G401.6 (cell line): ENCODE measurements around the gene NEURL1B.
"Not testable (repeated sequence)": the region's sequence is repeated elsewhere in the genome, so short reads cannot be mapped to it uniquely, and the experiment has no call there.

Experiments used
- FAIRE-seq: peaks from 2 replicates; lab custom pipeline; 2012; peaks lifted over from hg19 to GRCh38; lab: Jason Lieb, UNC

Gene NEURL1B

DNA sequence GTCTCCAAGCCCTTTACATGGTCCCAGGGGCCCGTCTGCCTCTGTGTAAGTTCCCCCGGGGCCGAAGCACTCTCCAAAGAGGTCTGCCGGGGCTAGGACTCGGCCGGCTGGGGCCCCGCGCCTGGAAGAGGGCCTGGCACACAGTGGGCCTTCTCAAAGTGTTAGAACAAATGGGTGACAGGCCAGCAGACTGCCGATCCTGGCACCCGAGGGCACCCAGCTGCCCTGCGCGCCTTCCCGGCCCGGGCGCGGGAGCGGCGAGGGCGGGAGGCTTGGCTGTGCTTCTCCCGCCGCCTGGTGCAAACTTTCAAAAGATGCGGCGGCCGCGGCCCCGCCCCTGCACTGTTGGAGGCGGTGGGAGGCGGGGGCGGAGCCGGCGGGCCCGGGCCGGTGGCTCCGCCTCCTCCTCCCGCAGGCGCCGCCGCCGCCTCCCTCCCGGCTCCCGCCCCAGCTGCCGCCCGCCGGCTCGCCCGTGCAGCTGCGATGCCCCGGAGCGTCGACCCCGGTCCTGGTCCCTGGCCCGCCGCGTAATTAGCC lies at the start of gene NEURL1B:
NEURL1B (plus strand) TSS at position 442 of the 537 bp plus-strand sequence. CDS start 144 bp downstream, outside the sequence.
- no peak for FAIRE-seq

GRCh38 chr5:172591636-172592035 lies 49.4 kb upstream of the NEURL1B start:
- no peak for FAIRE-seq

DNA sequence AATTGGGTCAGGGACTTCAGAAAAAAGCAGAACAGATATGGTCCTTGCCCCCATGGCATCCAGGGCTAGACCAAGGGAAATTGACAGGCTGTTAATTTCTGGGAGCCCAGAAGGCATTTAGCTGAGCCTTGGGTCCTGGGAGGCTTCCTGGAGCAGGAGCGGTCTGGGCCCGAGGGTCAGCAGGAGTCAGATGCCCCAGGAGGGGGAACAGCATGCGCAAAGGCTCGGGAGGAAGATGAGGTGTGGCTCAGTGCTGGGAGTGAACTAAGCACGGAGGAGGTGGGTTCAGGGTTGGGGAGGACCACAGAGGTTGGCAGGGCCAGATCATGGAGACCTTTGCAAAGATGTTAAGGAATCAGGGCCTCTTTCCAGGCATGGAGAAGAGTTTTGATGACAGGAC lies 48.2 kb upstream of the NEURL1B start:
- FAIRE-seq = no peak

DNA sequence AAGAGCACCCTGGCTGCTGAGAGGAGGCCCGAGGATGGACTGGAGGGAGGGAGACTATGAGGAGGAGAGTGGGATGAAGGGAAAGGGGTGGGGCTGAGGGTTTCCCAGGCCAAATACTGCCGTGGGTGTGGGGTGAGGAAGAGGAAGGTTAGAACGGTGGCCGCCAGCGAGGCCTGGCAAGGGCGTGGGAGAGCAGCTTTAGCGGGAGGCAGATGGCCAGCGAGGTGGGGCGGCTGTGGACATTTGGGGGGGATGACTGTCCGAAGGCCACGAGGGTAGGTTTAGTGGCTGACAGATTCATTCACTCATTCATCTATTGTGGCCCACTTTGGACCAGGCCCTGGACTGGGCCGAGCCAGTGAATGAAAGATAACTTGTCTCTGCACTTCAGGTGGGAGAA lies 47.8 kb upstream of the NEURL1B start:
- FAIRE-seq = no peak

DNA sequence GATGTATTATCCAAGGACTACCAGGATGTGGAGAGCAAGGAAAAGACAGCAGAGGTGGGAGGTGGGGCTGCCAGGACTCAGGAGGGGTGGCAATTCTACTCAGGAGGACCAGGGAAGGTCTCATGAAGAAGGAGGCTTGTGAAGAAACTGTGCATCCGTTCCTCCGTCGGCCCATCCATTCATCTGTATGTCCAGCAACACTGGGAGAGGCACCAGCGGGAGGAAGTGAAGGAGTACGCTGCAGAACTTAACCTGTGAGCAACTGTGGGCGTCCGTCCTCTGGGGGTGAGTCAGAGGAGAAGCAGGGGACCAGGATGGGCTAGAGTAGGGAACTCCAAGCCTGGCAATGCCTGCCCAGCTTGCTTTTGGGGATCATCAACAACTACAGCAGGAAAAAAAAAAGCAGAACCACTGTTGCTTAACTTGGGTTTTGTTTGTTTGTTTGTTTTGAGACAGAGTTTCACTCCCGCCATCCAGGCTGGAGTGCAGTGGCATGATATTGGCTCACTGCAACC lies 47.3 kb upstream of the NEURL1B start:
- no peak for FAIRE-seq

DNA sequence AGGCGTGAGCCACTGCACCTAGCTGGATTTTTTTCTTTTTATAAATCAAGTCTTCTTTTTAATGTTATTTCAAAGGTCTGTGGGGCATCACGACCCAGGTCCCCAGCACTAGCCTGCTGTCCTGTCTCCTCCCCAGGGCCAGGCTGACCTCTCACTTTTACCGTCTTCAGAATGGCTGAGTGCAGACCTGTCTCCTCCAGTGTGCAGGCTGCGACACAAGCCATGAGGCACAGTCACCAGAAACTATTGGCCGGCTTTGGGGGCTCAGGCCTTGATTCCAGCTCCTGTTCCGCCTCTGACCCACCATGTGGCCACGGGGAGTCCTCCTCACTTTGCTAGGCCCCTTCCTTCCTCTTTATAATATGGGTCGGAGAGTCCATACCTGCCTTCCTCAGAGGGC lies 46.6 kb upstream of the NEURL1B start:
- no peak for FAIRE-seq

GRCh38 chr5:172594867-172595466 lies 46.1 kb upstream of the NEURL1B start:
- no peak for FAIRE-seq

GRCh38 chr5:172595596-172596455 lies 45.2 kb upstream of the NEURL1B start:
- no peak for FAIRE-seq

GRCh38 chr5:172596638-172597231 lies 44.3 kb upstream of the NEURL1B start:
- FAIRE-seq = no peak

- no peak for FAIRE-seq
These were observed 43.3 kb upstream of the NEURL1B start for GRCh38 chr5:172597755-172598155.

DNA sequence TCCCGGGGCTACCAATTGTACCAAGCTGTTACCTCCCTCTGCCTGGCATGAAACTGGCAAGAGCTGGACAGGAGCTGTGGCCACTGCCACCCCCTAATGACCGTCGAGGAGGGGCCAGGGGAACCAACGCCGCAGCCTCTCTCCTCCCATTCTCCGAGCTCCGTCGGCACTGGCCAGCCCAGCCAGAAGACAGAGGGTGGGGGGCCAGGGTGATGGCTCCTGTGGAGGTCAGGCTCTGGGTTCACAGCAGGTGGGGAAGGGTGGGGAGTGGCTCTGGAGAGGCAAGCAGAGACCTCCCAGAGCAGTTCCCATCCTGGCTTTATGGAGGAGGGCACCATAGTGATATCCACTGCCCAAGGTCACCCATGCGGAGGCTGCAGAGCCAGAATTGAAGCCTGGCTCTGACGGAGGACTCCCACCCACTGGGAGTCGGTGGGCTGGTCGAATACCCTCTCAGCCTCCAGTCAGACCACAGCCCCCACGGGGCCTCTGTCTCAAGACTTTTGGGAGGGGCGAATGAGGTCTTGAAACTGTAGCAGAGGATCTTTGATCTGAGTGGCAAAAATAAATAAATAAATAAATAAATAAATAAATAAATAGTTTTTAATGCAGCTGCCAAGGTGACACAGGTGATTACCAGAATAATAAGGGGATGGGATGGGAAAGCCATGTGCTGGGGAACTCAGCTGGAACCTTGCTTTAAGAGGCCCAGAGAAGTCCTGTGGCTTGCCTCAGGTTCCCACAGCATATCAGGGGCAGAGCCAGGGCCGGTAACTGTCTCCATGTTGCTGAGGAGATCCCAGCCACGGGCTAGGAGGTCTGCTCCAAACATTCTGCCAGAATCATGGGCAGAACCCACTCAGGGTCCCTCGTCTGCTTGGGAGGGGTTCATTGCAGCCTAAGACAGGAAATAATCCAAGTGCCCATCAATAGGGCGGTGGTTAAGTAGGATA lies 42.5 kb upstream of the NEURL1B start:
- FAIRE-seq = no peak

- FAIRE-seq = no peak
These were observed 41.9 kb upstream of the NEURL1B start for GRCh38 chr5:172599204-172599567.

- FAIRE-seq = no peak
These were observed 40.5 kb upstream of the NEURL1B start for GRCh38 chr5:172600571-172600970.

- not testable (repeated sequence) for FAIRE-seq
These were observed 39.5 kb upstream of the NEURL1B start for GRCh38 chr5:172601576-172601975.

DNA sequence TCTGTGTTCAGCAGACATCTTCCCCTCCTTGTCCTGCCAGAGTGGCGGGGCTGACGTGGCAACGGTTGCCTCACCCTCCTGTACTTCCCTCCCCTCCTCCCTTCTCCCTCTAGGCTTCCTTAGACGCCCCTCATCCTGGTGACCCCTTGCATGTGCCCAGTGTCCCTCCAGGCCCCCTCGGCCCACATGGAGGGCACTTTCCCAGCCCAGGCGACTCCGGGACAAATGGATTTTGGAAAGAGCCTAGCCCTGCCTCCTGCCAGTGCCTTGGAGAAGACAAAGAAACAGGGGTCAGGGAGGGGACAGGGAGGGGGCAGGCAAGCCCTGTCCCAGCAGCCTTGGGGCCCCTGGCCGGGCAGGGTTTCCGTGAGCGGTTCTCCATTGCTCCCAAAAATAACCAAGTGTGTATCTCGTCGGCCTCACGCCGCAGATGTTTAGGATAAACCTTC lies 38.3 kb upstream of the NEURL1B start:
- FAIRE-seq = no peak

DNA sequence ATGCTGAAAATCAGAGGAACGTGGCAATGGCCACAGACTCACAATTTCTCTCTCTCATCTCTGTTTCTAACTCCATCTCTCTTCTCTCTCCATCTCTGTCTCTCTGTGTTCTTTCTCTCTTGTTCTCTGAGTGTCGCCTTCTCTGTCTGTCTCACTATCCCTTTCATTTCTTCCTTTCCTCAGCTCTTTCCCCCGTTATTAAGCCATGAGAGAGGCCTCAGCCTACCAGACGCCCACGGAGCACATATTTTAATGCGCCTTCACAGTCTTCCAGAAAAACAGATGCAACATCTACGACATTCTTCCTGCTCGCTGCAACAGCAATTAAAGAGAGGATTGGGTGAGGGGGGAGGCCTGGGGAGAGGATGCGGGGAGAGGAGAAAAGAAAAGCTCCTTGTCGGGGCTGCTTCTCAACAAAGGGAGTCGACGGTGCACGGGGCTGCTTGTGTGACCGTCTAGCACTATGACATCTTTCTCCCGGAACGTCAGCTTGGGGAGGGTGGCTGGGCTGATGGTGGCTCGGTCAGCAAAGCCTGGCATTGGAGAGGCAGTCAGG lies 37.7 kb upstream of the NEURL1B start:
- no peak for FAIRE-seq

- FAIRE-seq = no peak
These were observed 35.6 kb upstream of the NEURL1B start for GRCh38 chr5:172605466-172605865.

DNA sequence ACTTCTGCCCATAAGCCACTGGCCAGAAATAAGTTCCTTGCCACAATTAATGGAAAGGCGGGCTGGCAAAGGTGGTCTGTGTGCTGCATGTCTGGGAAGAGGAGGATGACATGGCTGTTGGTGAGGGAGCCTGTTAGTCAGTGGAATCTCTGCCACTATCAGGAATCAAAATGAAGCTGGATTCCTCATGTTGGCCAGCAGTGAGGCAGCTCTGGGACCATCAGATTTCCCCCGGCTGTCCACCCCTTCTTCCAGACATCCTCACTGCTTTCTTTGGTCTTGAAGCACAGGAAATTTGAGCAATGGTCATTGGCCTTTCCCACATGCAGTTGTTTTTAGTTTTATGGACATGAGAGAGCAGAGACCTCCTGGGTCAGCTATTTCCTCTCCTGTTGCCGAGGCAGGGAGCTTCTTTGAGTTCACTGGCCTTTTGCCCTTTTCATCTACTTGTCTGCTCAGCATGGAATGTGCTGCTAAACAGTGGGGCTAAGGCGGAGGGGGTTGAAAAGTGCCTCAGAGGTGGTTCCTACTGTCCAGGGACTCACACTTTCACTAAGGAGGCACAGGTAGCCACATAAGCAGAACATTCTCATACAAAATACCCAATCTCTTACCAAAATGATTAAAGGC lies 34.8 kb upstream of the NEURL1B start:
- FAIRE-seq = no peak

GRCh38 chr5:172607213-172607793 lies 33.8 kb upstream of the NEURL1B start:
- FAIRE-seq = no peak

DNA sequence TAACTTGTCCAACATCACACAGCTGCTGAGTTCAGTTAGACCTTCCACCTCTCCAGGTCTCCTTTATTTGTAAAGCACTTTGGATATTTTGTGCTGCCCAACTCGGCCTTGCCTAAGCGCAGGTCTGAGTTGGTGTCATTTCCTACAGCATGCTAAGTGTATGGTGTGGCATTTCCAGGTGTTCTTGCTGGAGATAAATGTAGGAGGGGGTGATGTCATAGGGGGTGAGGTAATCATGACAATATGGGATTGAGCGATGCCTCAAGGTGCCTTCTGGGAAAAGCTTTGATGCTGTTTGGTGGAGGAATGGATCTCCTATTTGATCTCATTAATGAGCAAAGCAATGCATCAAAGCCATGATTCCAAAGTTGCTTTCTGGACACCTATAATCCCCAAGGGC lies 32.3 kb upstream of the NEURL1B start:
- FAIRE-seq = no peak

DNA sequence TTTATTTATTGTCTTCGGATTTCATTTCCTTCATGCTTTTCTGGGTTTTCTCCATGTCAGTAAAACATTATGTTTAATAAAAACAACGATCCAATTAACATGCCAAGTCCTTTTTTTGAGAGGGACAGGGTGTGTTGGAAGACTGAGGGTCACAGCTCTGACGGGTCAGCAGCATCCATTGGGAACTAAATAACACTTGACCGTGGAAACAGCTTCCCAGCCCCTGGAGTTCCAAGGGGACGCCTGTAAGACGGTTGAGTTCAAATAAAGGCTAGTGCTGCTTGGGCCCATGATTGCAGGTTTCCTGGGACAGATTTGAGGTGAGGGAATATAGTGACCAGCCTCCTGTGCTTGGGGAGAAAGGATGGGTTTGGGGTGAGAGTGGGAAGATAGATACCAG lies 30.4 kb upstream of the NEURL1B start:
- no peak for FAIRE-seq
